Amniotic stem cell (primary cell): Measurements from ENCODE around the gene CFD.
"Not testable (repeated sequence)": the region's sequence is repeated elsewhere in the genome, so short reads cannot be mapped to it uniquely, and the experiment has no call there.

Experiments used
- DNase-seq: peaks from one replicate; lab custom pipeline; 2025; lab: John Stamatoyannopoulos, UW

Gene CFD

GRCh38 chr19:888581-889385, 29.3 kb downstream of the CFD start:
- DNase-seq, result no peak

- DNase-seq, result no peak
Measured at GRCh38 chr19:889662-890295, 30.3 kb downstream of the CFD start.

GRCh38 chr19:890831-891230, 31.4 kb downstream of the CFD start:
- DNase-seq, result no peak

GRCh38 chr19:891421-892200, 32.1 kb downstream of the CFD start:
- DNase-seq, result not testable (repeated sequence)

GRCh38 chr19:892243-892893, 32.9 kb downstream of the CFD start:
- DNase-seq, result no peak

- DNase-seq, result peak; percentile 84
Measured at GRCh38 chr19:892894-893689, 33.6 kb downstream of the CFD start, which contains the start of the genes MED16 and RNU6-9. Gene MED16 (minus strand): TSS chr19:893187. CDS start chr19:891131, 2,056 bp downstream. Gene RNU6-9 (plus strand): TSS chr19:893484.

GRCh38 chr19:896434-896833, 37.0 kb downstream of the CFD start:
- DNase-seq, result no peak

- no peak for DNase-seq
Measured at GRCh38 chr19:896999-897398, 37.5 kb downstream of the CFD start.

GRCh38 chr19:897442-898039, 38.1 kb downstream of the CFD start:
- DNase-seq, result no peak

- no peak for DNase-seq
Measured at GRCh38 chr19:898663-899062, 39.2 kb downstream of the CFD start.

- no peak for DNase-seq
Measured at GRCh38 chr19:899336-900042, 40.0 kb downstream of the CFD start.

- DNase-seq, result no peak
Measured at GRCh38 chr19:900043-900301, 40.5 kb downstream of the CFD start.

- DNase-seq, result no peak
Measured at GRCh38 chr19:900302-901111, 41.0 kb downstream of the CFD start.

GRCh38 chr19:901216-902092, 42.0 kb downstream of the CFD start:
- no peak for DNase-seq

- no peak for DNase-seq
Measured at GRCh38 chr19:902093-902370, 42.6 kb downstream of the CFD start.

- no peak for DNase-seq
Measured at GRCh38 chr19:902446-903226, 43.2 kb downstream of the CFD start.

GRCh38 chr19:903266-903797, 43.9 kb downstream of the CFD start:
- no peak for DNase-seq

- no peak for DNase-seq
Measured at GRCh38 chr19:904545-904944, 45.1 kb downstream of the CFD start.
